LNCaP clone FGC (cell line): Measurements from ENCODE around the gene MPP3.

Experiments
- DNase-seq: peaks from one replicate; pipeline ENCODE4 v3.0.0-alpha.2; 2011; ENCODE audit warnings: low read depth
- H3K4me3 ChIP-seq: 2 replicates; pipeline ENCODE4 v1.5.1; 2011; ENCODE audit warnings: mild to moderate bottlenecking, low read depth, low read length, control low read depth
- CTCF ChIP-seq: IDR thresholded peaks from 2 replicates; pipeline ENCODE4 v1.5.1; 2012; ENCODE audit warnings: mild to moderate bottlenecking; ENCODE audit not compliant: control insufficient read depth, insufficient read depth; ENCODE audit errors: extremely low read depth

MPP3 gene

GRCh38 chr17:43860077-43860725, 27.3 kb upstream of the MPP3 start:
- no peak for TF ChIP-seq CTCF
- DNase-seq: no peak
- no peak overlapping the region for H3K4me3 ChIP-seq

GRCh38 chr17:43857957-43858600, 25.1 kb upstream of the MPP3 start:
- DNase-seq: no peak
- H3K4me3 ChIP-seq: no peak overlapping the region
- TF ChIP-seq CTCF: no peak

GRCh38 chr17:43857141-43857540, 24.2 kb upstream of the MPP3 start:
- H3K4me3 ChIP-seq: no peak overlapping the region
- DNase-seq: no peak
- no peak for TF ChIP-seq CTCF

GRCh38 chr17:43856141-43856540, 23.2 kb upstream of the MPP3 start:
- no peak for DNase-seq
- no peak for TF ChIP-seq CTCF
- H3K4me3 ChIP-seq: no peak overlapping the region

GRCh38 chr17:43855061-43855460, 22.1 kb upstream of the MPP3 start:
- H3K4me3 ChIP-seq: no peak overlapping the region
- no peak for TF ChIP-seq CTCF
- no peak for DNase-seq

- no peak overlapping the region for H3K4me3 ChIP-seq
- DNase-seq: no peak
- no peak for TF ChIP-seq CTCF
These were observed 21.6 kb upstream of the MPP3 start for GRCh38 chr17:43854498-43854897.

- TF ChIP-seq CTCF: no peak
- DNase-seq: no peak
- no peak overlapping the region for H3K4me3 ChIP-seq
These were observed 20.6 kb upstream of the MPP3 start for GRCh38 chr17:43853546-43853945.
